T-cell (primary cell): ENCODE data around the gene HGS. TPM values are rescaled to one million over a fixed set of nuclear protein-coding genes. Genes with fewer than 3 reads are reported as not detected.

ENCODE experiments used
- ATAC-seq, 4 experiments: fragments of 200-7000 bp in 3 of 4; fragments of 150-1000 bp in 1 of 4; cut with Tn5 transposase; replicated peaks in 1 of 4; 1 replicate in 3 of 4; 2 replicates in 1 of 4; pipeline ENCODE4 v1.10.0; 2021; ENCODE audit warnings: moderate library complexity in 3 of 4, mild to moderate bottlenecking in 2 of 4, moderate number of reproducible peaks in 1 of 4
- CTCF ChIA-PET, 2 donors: fragments of 300-600 bp; sonication (Branson Sonifier 250); formaldehyde crosslinking; loops; one replicate each; lab custom pipeline; 2022; ENCODE audit warnings: antibody characterized with exemption in 2 of 2; lab: Charles Lee
- POLR2A ChIA-PET, 2 donors: fragments of 300-600 bp; sonication (Branson Sonifier 250); formaldehyde crosslinking; loops; one replicate each; lab custom pipeline; 2022; ENCODE audit warnings: antibody characterized with exemption in 2 of 2; lab: Charles Lee
- DNase-seq, 35 experiments: peaks; one replicate each; pipeline versions ENCODE4 v3.0.0 to v3.0.0-alpha.2; 2013 to 2023
- H3K27ac ChIP-seq: one replicate; pipeline ENCODE4 v1.5.1; 2013; ENCODE audit warnings: low read length
- H3K27me3 ChIP-seq, 2 experiments: replicated peaks in 1 of 2; 1 replicate in 1 of 2; 2 replicates in 1 of 2; pipeline versions ENCODE4 v1.6.1 to v1.7.0; 2013; ENCODE audit warnings: low read length in 1 of 2, mixed read lengths in 1 of 2; ENCODE audit not compliant: control insufficient read depth in 2 of 2, insufficient read depth in 2 of 2; ENCODE audit errors: extremely low read depth in 1 of 2
- H3K36me3 ChIP-seq, 2 donors: 1 replicate in 1 of 2; 2 replicates in 1 of 2; pipeline versions ENCODE4 v1.6.1 to v1.7.0; 2013; ENCODE audit warnings: low read length in 1 of 2; ENCODE audit not compliant: control insufficient read depth in 2 of 2, insufficient read depth in 1 of 2; ENCODE audit errors: extremely low read depth in 1 of 2
- H3K4me1 ChIP-seq, 2 experiments: 1 replicate in 1 of 2; 2 replicates in 1 of 2; pipeline versions ENCODE4 v1.6.1 to v1.7.0; 2013; ENCODE audit warnings: low read length in 2 of 2, mixed read lengths in 1 of 2; ENCODE audit not compliant: insufficient read depth in 2 of 2, control insufficient read depth in 1 of 2; ENCODE audit errors: extremely low read depth in 1 of 2
- H3K4me3 ChIP-seq, 2 donors: 1 replicate in 1 of 2; 2 replicates in 1 of 2; pipeline versions ENCODE4 v1.5.1 to v1.7.0; 2013; ENCODE audit warnings: mild to moderate bottlenecking in 2 of 2, low read length in 1 of 2, moderate library complexity in 1 of 2; ENCODE audit not compliant: control insufficient read depth in 1 of 2; ENCODE audit errors: extremely low read depth in 1 of 2
- H3K9me3 ChIP-seq: 2 replicates; pipeline ENCODE4 v1.7.0; 2013
- H3K27ac Mint-ChIP-seq, 2 donors: one replicate each; pipeline ENCODE4 v1.8.0; 2020 to 2021; ENCODE audit warnings: mild to moderate bottlenecking in 2 of 2, mixed read lengths in 2 of 2
- H3K27me3 Mint-ChIP-seq, 2 donors: one replicate each; pipeline ENCODE4 v1.8.0; 2021 to 2022; ENCODE audit warnings: mixed read lengths in 2 of 2
- H3K36me3 Mint-ChIP-seq: one replicate; pipeline ENCODE4 v1.8.0; 2021; ENCODE audit warnings: mixed read lengths
- H3K4me1 Mint-ChIP-seq, 3 donors: one replicate each; pipeline ENCODE4 v1.8.0; 2020 to 2022; ENCODE audit warnings: mixed read lengths in 3 of 3, mild to moderate bottlenecking in 1 of 3
- H3K4me3 Mint-ChIP-seq, 3 donors: one replicate each; pipeline ENCODE4 v1.8.0; 2020 to 2022; ENCODE audit warnings: mild to moderate bottlenecking in 3 of 3, mixed read lengths in 3 of 3, moderate library complexity in 3 of 3
- H3K9me3 Mint-ChIP-seq, 3 donors: one replicate each; pipeline ENCODE4 v1.8.0; 2020 to 2022; ENCODE audit warnings: mixed read lengths in 3 of 3
- WGBS: methylation state at CpG from one replicate; pipeline ENCODE4 v1.1.5; 2013; ENCODE audit warnings: missing lambda C conversion rate; ENCODE audit not compliant: insufficient coverage; 5-methylcytosine and 5-hydroxymethylcytosine counted together
- total RNA-seq, 35 experiments: library from RNA in 6 of 35; stranded (reverse) in 6 of 35; fragments of 120-200 nt in 1 of 35; gene quantifications; one replicate each; pipeline versions ENCODE4 v1.2.1 to v1.2.4 and lab custom pipeline; 2013 to 2026

The HGS gene
- total RNA-seq, 5 donors from 2014 or later (not counting 1 experiment from before 2014, with no cell fraction given), result 114 to 205 (median 181) TPM

DNA sequence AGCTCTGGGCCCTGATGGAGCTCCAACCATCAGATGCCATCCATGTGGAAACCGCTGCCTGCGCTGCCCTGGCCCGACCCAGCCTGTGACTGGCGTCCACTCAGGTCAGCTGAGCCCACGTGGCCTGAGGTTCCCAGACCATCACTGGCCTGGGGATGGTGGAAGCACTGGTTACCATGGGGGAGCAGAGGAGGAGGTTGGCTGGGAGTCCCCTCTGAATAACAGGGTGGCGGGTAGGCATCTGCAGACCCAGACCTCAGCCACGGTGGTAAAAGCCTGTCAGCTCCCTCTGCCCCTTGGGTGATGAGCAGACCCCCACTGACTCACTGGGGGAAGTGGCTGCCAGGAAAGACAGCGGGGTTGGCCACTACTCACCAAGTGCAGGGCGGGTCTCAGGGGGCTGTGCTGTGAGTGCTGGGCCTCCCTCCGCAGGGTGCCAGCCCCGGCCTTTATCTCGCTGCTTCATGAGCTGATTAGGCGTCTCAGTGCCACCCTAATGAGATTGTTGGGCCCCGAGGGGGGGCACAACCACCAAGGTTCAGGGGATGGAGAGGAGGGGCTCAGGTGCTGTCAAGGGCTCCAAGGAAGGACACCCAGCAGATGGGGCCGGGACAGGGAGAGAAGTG is 27.6 kb upstream of the HGS start, which contains the start of gene PDE6G:
Gene PDE6G (minus strand): TSS at position 425 of the 626 bp plus-strand sequence. CDS start 3,237 bp downstream, outside the sequence.
- ATAC-seq (no peak), DNase-seq (no peak)
- H3K27ac ChIP-seq, result no peak within 1 kb of the TSS
- H3K4me3 Mint-ChIP-seq, result no peak within 1 kb of the TSS
- no peaks in the 10 kb centered on the region for H3K9me3 ChIP-seq
- peaks cover 16 to 23% (median 17%) of the 10 kb centered on the region in 3 donors for H3K4me1 Mint-ChIP-seq
- no peak within 1 kb of the TSS for H3K27ac Mint-ChIP-seq
- H3K36me3 ChIP-seq, result no peaks in the 10 kb centered on the region
- H3K4me1 ChIP-seq, result peaks cover 9 to 28% of the 10 kb centered on the region in 2 experiments
- H3K36me3 Mint-ChIP-seq, result no peaks in the 10 kb centered on the region
- peaks cover 5 to 16% of the 10 kb centered on the region in 2 donors for H3K27me3 Mint-ChIP-seq
- H3K9me3 Mint-ChIP-seq, result no peaks in the 10 kb centered on the region
- CTCF ChIA-PET, result interaction anchor here in 1 of 2 donors (0.6 kb wide), 1 partner anchor 311 kb away, joined by 3 read pairs; no protein-coding TSS in a partner anchor
- peaks cover 0 to 48% of the 10 kb centered on the region in 2 experiments for H3K27me3 ChIP-seq
- POLR2A ChIA-PET, result no interaction called here
- no peak within 1 kb of the TSS for H3K4me3 ChIP-seq
- WGBS, result 91% methylated on average over 15 of the region's 15 CpGs

DNA sequence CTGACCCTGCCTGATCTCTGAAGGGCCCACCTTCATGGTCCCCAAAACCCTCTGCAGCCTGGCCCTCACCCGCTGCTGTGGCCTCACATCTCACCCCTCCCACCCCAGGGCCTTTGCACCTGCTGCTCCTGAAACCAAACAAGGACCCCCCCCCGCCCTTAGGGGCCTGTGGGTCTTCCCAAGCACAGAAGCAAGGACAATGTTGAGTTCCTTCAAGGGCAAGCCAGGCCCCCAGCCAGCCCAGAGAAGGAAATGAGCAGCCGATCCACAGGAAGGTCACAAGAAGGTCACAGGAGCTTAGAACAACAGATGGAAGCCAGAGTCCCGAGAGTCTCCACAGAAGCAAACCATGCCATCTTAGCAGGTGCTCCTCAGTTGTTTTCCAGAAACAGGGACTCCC is 27.0 kb upstream of the HGS start:
- no peak overlapping the region for H3K4me3 Mint-ChIP-seq
- Histone ChIP-seq H3K9me3 (no peaks in the 10 kb centered on the region), H3K27me3 (peaks cover 0 to 42% of the 10 kb centered on the region in 2 experiments), H3K36me3 (no peaks in the 10 kb centered on the region), H3K4me1 (peaks cover 11 to 28% of the 10 kb centered on the region in 2 experiments), H3K27ac (no peak overlapping the region), H3K4me3 (no peak overlapping the region)
- H3K4me1 Mint-ChIP-seq, result peaks cover 14 to 21% (median 18%) of the 10 kb centered on the region in 3 donors
- ATAC-seq, result no peak
- 35% methylated on average over 3 of the region's 4 CpGs for WGBS
- no peak overlapping the region for H3K27ac Mint-ChIP-seq
- H3K9me3 Mint-ChIP-seq, result no peaks in the 10 kb centered on the region
- ChIA-PET POLR2A (no interaction called here), CTCF (interaction anchor here in 1 of 2 donors (0.6 kb wide), 1 partner anchor 311 kb away, joined by 3 read pairs; no protein-coding TSS in a partner anchor)
- H3K27me3 Mint-ChIP-seq, result peaks cover 2 to 12% of the 10 kb centered on the region in 2 donors
- H3K36me3 Mint-ChIP-seq, result no peaks in the 10 kb centered on the region
- no peak for DNase-seq

DNA sequence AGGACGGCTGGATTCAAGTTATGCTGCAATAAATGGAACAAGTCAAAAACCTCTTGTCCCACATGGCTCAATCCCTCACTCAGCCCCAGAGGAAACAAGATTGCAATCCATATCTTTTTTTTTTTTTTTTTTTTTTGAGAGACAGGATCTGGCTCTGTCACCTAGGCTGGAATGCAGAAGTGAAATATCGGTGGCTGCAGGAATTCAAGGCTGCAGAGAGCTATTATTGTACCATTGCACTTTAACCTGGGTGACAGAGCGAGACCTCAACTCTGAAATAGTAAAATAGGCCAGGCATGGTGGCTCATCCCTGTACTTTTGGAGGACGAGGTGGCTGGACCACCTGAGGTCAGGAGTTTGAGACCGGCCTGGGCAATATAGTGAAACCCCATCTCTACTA is 24.8 kb upstream of the HGS start:
- DNase-seq, result no peak
- ChIA-PET CTCF (no interaction called here), POLR2A (no interaction called here)
- peaks cover 0 to 21% of the 10 kb centered on the region in 2 experiments for H3K27me3 ChIP-seq
- Mint-ChIP-seq H3K9me3 (no peaks in the 10 kb centered on the region), H3K27ac (no peak overlapping the region), H3K4me3 (no peak overlapping the region), H3K4me1 (peaks cover 10 to 25% (median 22%) of the 10 kb centered on the region in 3 donors), H3K36me3 (no peaks in the 10 kb centered on the region), H3K27me3 (peaks cover 0 to 2% of the 10 kb centered on the region in 2 donors)
- no peaks in the 10 kb centered on the region for H3K36me3 ChIP-seq
- no peak overlapping the region for H3K4me3 ChIP-seq
- no peak for ATAC-seq
- H3K4me1 ChIP-seq, result peaks cover 21 to 32% of the 10 kb centered on the region in 2 experiments
- H3K9me3 ChIP-seq, result no peaks in the 10 kb centered on the region
- H3K27ac ChIP-seq, result no peak overlapping the region
- 100% methylated on average over 4 of the region's 5 CpGs for WGBS

DNA sequence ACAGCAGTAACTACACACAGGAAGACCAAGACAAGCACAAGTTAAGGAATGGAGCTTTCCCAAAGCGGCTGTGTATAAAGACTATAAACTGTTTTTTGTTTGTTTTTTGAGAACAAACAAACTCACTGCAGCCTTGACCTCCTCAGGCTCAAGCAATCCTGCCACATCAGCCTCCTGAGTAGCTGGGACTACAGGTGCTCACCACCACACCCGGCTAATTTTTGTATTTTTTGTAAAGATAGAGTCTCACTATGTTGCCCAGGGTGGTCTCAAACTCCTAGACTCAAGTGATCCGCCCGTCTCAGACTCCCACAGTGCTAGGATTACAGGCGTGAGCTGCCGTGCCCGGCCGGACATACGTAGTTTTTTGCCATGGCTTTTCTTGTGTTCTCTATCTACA is 23.4 kb upstream of the HGS start:
- CTCF ChIA-PET, result interaction anchor here in 1 of 2 donors (0.7 kb wide), 1 partner anchor 23 kb away, joined by 3 read pairs; the partner anchor contains the start of genes ARL16 and HGS
- POLR2A ChIA-PET, result no interaction called here
- Mint-ChIP-seq H3K36me3 (no peaks in the 10 kb centered on the region), H3K9me3 (no peaks in the 10 kb centered on the region), H3K27ac (peak overlapping the region in 1 of 2 donors; percentile 69), H3K27me3 (no peaks in the 10 kb centered on the region), H3K4me3 (no peak overlapping the region), H3K4me1 (peaks cover 14 to 37% (median 25%) of the 10 kb centered on the region in 3 donors)
- Histone ChIP-seq H3K4me3 (no peak overlapping the region), H3K27me3 (peaks cover 0 to 9% of the 10 kb centered on the region in 2 experiments), H3K4me1 (peaks cover 26 to 45% of the 10 kb centered on the region in 2 experiments), H3K27ac (no peak overlapping the region), H3K36me3 (peaks cover 0 to 6% of the 10 kb centered on the region in 2 donors), H3K9me3 (no peaks in the 10 kb centered on the region)
- WGBS, result 93% methylated on average over 7 of the region's 9 CpGs
- no peak for DNase-seq
- no peak for ATAC-seq

DNA sequence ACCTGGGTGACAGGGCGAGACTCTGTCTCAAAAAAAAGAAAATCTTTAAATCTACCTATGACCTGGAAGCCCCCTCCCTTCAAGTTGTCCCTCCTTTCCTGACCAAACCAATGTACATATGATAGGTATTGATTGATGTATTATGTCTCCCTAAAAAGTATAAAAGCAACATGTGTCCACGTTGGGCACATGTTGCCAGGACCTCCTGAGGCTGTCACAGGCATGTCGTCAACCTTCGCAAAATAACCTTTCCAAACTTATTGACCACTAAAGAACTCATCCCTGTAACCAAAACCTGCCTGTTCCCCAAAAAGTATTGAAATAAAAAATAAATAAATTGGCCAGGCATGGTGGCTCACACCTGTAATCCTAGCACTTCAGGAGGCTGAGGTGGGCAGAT is 21.8 kb upstream of the HGS start:
- peaks cover 22 to 43% (median 33%) of the 10 kb centered on the region in 3 donors for H3K4me1 Mint-ChIP-seq
- DNase-seq (no peak), ATAC-seq (no peak)
- H3K36me3 ChIP-seq, result peaks cover 0 to 6% of the 10 kb centered on the region in 2 donors
- H3K27ac ChIP-seq, result peak overlapping the region; percentile 67
- peaks cover 31 to 44% of the 10 kb centered on the region in 2 experiments for H3K4me1 ChIP-seq
- no peaks in the 10 kb centered on the region for H3K27me3 Mint-ChIP-seq
- no peak overlapping the region for H3K4me3 ChIP-seq
- H3K27me3 ChIP-seq, result no peaks in the 10 kb centered on the region
- H3K9me3 Mint-ChIP-seq, result no peaks in the 10 kb centered on the region
- no peaks in the 10 kb centered on the region for H3K36me3 Mint-ChIP-seq
- H3K27ac Mint-ChIP-seq, result peak overlapping the region; percentile 31 to 97
- no peaks in the 10 kb centered on the region for H3K9me3 ChIP-seq
- POLR2A ChIA-PET, result no interaction called here
- H3K4me3 Mint-ChIP-seq, result no peak overlapping the region
- WGBS, result no CpG with 5 or more reads among the region's 4 CpGs
- CTCF ChIA-PET, result no interaction called here

DNA sequence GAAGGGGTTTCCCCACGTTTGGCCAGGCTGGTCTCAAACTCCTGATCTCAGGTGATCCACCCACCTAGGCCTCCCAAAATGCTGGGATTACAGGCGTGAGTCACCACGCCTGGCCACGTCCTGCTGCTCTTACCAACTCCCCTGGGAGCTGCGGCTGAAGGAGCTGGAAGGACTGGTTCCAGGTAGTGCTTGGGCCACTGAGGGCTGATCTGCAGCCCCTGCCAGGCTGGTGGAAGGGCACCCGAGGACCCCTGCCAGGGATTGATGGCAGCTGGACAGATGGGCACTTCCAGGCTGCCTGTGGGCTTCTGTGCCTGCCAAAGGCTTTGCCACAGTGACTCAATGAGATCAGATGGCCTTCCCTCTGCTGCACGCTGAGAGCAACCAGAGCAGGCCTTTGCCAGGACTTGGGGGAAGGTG is 19.8 kb upstream of the HGS start:
- H3K4me3 Mint-ChIP-seq, result peak overlapping the region in 1 of 3 donors; percentile 20
- peak overlapping the region in 1 of 2 donors; percentile 97 for H3K27ac Mint-ChIP-seq
- Histone ChIP-seq H3K4me1 (peaks cover 35 to 59% of the 10 kb centered on the region in 2 experiments), H3K27me3 (no peaks in the 10 kb centered on the region), H3K27ac (peak overlapping the region; percentile 31), H3K36me3 (peaks cover 0 to 15% of the 10 kb centered on the region in 2 donors), H3K9me3 (no peaks in the 10 kb centered on the region), H3K4me3 (no peak overlapping the region)
- ChIA-PET CTCF (no interaction called here), POLR2A (no interaction called here)
- H3K4me1 Mint-ChIP-seq, result peaks cover 38 to 52% (median 41%) of the 10 kb centered on the region in 3 donors
- 78% methylated on average over 6 of the region's 7 CpGs for WGBS
- ATAC-seq, result no peak
- no peaks in the 10 kb centered on the region for H3K9me3 Mint-ChIP-seq
- no peak for DNase-seq
- H3K27me3 Mint-ChIP-seq, result no peaks in the 10 kb centered on the region
- peaks cover 5% of the 10 kb centered on the region for H3K36me3 Mint-ChIP-seq
